ENCODE data around the gene TMEM79. TPM values are rescaled to one million over a fixed set of nuclear protein-coding genes. Genes with fewer than 3 reads are reported as not detected.
A peak's percentile ranks its signal among the peaks of the same experiment; 100 is the strongest.

The TMEM79 gene
- total RNA-seq, 2 donors from 2014 or later: 0.56 to 5.0 TPM

DNA sequence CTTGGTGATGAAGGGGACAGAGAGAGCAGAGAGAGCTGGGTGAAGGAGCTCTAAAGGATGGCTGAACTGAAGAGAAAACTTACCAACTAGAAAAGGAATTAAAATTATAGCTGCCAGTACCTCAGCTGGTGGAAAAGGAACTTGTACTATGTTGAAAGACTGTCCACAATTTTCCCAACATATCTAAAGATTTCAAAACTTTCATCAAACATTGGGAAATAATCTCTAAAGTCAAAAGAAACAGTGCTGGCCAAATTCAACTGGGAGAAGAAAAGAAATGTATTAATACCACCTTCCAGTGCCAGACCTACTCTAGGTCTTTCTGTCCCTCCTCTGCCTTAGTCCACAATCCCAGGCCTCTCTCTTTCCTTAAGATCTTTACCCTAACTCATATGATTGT lies 7.6 kb upstream of the TMEM79 start:
- no peak for TF ChIP-seq CTCF (IDR thresholded peaks at IDR 0.05)
- Histone ChIP-seq H3K36me3 (peaks cover 62% of the 10 kb centered on the region), H3K4me1 (ENCODE audit: control insufficient read depth in 1 of 2, low read depth in 2 of 2) (peaks cover 6 to 14% of the 10 kb centered on the region in 2 donors), H3K9me3 (no peaks in the 10 kb centered on the region), H3K4me3 (no peak overlapping the region), H3K27ac (no peak overlapping the region), H3K27me3 (replicated peaks; ENCODE audit: insufficient read depth) (no peaks in the 10 kb centered on the region)
- DNase-seq (ENCODE audit: low spot score) (no peak), ATAC-seq (ENCODE audit: insufficient number of reproducible peaks, low FRiP score, low read depth) (no peak)

DNA sequence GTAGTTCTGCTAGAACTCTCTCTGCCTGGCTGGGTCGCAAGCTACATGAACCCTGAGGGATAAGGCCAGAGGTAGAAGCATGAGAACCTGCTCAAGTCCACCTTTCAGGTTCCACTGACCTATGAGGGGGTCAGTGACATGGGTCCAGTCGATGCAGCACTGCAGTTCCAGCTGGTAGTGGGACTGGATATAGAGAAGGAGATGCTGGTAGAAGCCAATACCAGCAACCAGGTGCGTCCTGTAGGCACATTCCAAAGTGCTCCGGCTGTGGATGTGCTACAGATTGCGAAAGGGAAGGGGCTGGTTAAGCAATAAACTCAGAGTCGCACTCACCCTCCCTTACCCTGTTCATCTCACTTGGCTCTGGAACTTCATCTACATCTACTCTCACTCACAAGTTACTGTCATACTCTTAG lies 7.2 kb upstream of the TMEM79 start:
- no peaks in the 10 kb centered on the region for H3K27me3 ChIP-seq (replicated peaks; ENCODE audit: insufficient read depth)
- H3K4me1 ChIP-seq (ENCODE audit: control insufficient read depth in 1 of 2, low read depth in 2 of 2): peaks cover 10 to 19% of the 10 kb centered on the region in 2 donors
- no peak for ATAC-seq (ENCODE audit: insufficient number of reproducible peaks, low FRiP score, low read depth)
- H3K4me3 ChIP-seq: no peak overlapping the region
- no peaks in the 10 kb centered on the region for H3K9me3 ChIP-seq
- DNase-seq (ENCODE audit: low spot score): no peak
- TF ChIP-seq CTCF (IDR thresholded peaks at IDR 0.05): no peak
- H3K36me3 ChIP-seq: peaks cover 59% of the 10 kb centered on the region
- no peak overlapping the region for H3K27ac ChIP-seq

DNA sequence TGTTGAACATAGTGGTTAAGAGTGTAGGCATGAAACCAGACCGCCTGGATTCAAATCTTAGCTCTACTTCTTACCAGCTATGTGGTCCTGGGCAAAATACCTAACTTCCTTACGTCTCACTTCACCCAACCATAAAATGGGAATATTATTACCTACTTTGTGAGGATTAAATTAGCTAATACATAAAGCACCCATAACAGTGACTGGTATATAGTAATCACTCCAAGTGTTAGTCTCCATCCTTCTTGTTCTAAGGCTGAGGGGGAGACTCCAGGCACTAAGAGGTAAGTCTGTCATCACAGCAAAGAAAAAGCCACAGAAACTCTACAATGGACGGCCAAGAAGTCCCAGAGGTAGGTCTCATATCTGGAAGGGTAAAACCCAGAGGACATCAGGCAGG lies 4.3 kb upstream of the TMEM79 start:
- no peak overlapping the region for H3K4me3 ChIP-seq
- H3K9me3 ChIP-seq: no peaks in the 10 kb centered on the region
- H3K27ac ChIP-seq: no peak overlapping the region
- H3K27me3 ChIP-seq (replicated peaks; ENCODE audit: insufficient read depth): no peaks in the 10 kb centered on the region
- no peak for ATAC-seq (ENCODE audit: insufficient number of reproducible peaks, low FRiP score, low read depth)
- no peak for TF ChIP-seq CTCF (IDR thresholded peaks at IDR 0.05)
- DNase-seq (ENCODE audit: low spot score): no peak
- H3K4me1 ChIP-seq (ENCODE audit: control insufficient read depth in 1 of 2, low read depth in 2 of 2): peaks cover 19 to 28% of the 10 kb centered on the region in 2 donors
- H3K36me3 ChIP-seq: peaks cover 31% of the 10 kb centered on the region

DNA sequence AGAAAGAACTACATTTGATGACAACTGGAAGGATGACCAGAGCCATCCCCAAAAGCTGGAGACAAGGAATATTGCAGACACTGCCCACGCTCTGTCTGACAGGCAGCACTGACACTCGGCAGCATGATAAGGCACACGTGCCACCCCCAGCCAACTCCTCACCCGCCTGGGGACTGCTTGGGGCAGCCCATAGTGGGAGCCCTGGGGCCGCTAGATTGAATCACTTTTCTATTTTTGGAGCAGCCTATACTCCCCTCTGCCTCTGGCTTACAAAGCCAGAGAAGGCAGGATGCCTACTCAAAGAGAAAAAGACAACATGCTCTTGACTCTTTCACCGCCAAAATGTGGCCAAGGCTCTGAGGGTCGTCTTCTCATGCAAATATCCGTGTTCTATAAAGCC lies 2.8 kb upstream of the TMEM79 start:
- ATAC-seq (ENCODE audit: insufficient number of reproducible peaks, low FRiP score, low read depth): no peak
- no peak for DNase-seq (ENCODE audit: low spot score)
- no peak for TF ChIP-seq CTCF (IDR thresholded peaks at IDR 0.05)
- Histone ChIP-seq H3K9me3 (no peaks in the 10 kb centered on the region), H3K27me3 (replicated peaks; ENCODE audit: insufficient read depth) (no peaks in the 10 kb centered on the region), H3K4me3 (peak overlapping the region; percentile 83), H3K4me1 (ENCODE audit: control insufficient read depth in 1 of 2, low read depth in 2 of 2) (peaks cover 19 to 28% of the 10 kb centered on the region in 2 donors), H3K27ac (no peak overlapping the region), H3K36me3 (peaks cover 18% of the 10 kb centered on the region)

DNA sequence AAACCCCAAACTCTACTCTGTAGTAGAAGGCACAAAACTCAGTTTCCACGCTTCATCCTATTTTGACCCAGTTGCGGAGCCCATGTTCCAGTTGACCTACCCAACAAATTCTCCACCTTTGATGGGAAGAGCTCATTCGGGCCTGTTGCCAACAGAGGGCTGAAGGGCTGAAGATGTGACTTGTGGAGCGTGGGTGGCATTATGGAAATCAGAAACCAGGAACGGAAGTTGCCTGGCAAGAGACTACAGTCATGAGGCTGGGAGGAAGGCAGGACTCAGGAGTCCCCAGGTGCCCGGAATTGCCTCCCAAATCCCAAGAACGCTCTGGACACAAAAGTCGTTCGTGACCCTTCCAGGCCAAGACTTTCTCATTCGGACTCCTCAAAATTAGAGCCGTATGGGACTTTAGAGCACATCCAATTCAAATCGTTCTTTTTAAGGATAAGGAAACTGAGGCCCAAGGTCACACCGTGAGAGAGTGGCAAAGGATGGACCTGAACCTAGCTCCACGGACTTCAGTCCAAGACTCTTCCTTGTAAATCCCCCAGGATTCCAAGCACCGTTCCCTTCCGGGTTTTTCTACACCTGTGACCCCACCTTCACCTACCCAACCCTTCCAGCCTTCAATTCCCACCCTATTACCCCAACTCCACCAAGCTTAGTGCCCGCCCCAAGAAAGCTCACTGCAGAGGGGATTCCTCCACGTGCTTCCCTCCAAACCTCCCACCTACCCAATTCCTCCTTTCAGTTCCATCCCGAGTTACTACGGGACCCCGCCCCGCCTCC lies 2.2 kb upstream of the TMEM79 start:
- no peaks in the 10 kb centered on the region for H3K27me3 ChIP-seq (replicated peaks; ENCODE audit: insufficient read depth)
- H3K36me3 ChIP-seq: peaks cover 12% of the 10 kb centered on the region
- no peak for DNase-seq (ENCODE audit: low spot score)
- H3K4me3 ChIP-seq: peak overlapping the region; percentile 83
- TF ChIP-seq CTCF (IDR thresholded peaks at IDR 0.05): no peak
- no peak for ATAC-seq (ENCODE audit: insufficient number of reproducible peaks, low FRiP score, low read depth)
- peaks cover 19 to 28% of the 10 kb centered on the region in 2 donors for H3K4me1 ChIP-seq (ENCODE audit: control insufficient read depth in 1 of 2, low read depth in 2 of 2)
- H3K27ac ChIP-seq: peak overlapping the region; percentile 58 to 70
- H3K9me3 ChIP-seq: no peaks in the 10 kb centered on the region
